ENCODE results near the gene PDILT. TPM values are rescaled to one million over a fixed set of nuclear protein-coding genes. Genes with fewer than 3 reads are reported as not detected.

The PDILT gene
- total and polyA plus RNA-seq, 2 of the 8 experiments (the other 6 are each of a cell fraction or from before 2014, with no cell fraction given), result not detected

DNA sequence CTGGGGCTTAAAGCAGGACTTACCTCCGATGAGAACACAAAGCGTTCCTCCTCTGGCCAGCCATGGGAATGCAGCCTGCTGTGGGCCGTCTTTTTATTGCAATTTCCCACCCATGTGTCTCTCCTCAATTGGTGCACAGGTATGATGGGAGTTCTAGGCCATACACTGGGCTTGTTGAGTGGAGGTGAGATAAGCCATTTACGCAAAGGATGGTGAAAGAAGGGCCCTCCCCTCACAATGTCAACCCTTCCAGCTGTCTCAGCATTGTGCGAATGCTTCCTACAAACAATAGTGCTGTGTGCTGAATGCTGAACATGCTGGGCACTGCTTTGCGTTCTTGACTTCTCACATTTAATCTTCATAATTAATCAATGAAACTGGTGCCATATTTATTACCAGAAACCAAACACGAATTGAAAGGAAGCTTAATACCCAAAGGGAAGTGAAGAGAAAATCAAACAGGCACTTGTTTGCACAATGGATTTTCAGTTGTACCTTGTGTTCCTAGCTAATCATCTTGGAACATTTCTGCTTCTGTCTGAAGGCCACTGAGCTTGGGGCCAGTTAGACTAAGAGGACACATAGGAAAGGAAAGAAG lies 77.0 kb downstream of the PDILT start, which contains the start of gene GP2:
Gene GP2 (minus strand): TSS at position 70 of the 598 bp plus-strand sequence. CDS start 1,082 bp downstream, outside the sequence.
- Histone ChIP-seq H2BK20ac (ENCODE audit: low read length) (no peak within 1 kb of the TSS), H3K14ac (ENCODE audit: insufficient read length) (no peak within 1 kb of the TSS), H2BK15ac (ENCODE audit: low read length) (no peak within 1 kb of the TSS), H4K8ac (ENCODE audit: extremely low read depth, insufficient read depth, low read length) (peak within 1 kb of the TSS; percentile 3; the same call in 1 of the 2 replicates), H2AFZ (ENCODE audit: low read length) (no peak within 1 kb of the TSS; the same call in 1 of the 2 replicates), H3K9me3 (ENCODE audit: insufficient read depth in 2 of 2, low read depth in 1 of 2, low read length in 1 of 2) (no peaks in the 10 kb centered on the region), H3K9ac (replicated peaks in 1 of 4; ENCODE audit: extremely low read depth in 1 of 4, low read depth in 3 of 4, low read length in 3 of 4) (no peak within 1 kb of the TSS), H4K91ac (replicated peaks; ENCODE audit: insufficient read length, low read length) (no peak within 1 kb of the TSS), H2AK5ac (ENCODE audit: low read depth, low read length) (no peak within 1 kb of the TSS), H4K20me1 (replicated peaks in 1 of 2; ENCODE audit: control insufficient read depth in 1 of 2, insufficient read depth in 2 of 2, low read length in 2 of 2) (no peaks in the 10 kb centered on the region), H3K79me1 (ENCODE audit: low read depth, low read length) (no peaks in the 10 kb centered on the region), H3K4me1 (replicated peaks in 1 of 4; ENCODE audit: control insufficient read depth in 3 of 4, insufficient read depth in 4 of 4, low read length in 3 of 4) (no peaks in the 10 kb centered on the region), H2BK120ac (replicated peaks; ENCODE audit: low read depth, low read length) (no peak within 1 kb of the TSS), H3K4me3 (ENCODE audit: extremely low read depth in 1 of 4, insufficient read depth in 2 of 4, low read depth in 3 of 4, low read length in 4 of 4) (no peak within 1 kb of the TSS), H4K5ac (ENCODE audit: insufficient read length, low read depth, low read length) (no peak within 1 kb of the TSS), H3K27ac (ENCODE audit: low read depth, low read length) (no peak within 1 kb of the TSS), H3K36me3 (ENCODE audit: control insufficient read depth in 2 of 4, insufficient read depth in 4 of 4, low read length in 3 of 4) (no peaks in the 10 kb centered on the region), H2BK5ac (ENCODE audit: low read depth, low read length) (no peak within 1 kb of the TSS), H3K4ac (replicated peaks; ENCODE audit: insufficient read length, low read depth, low read length) (no peak within 1 kb of the TSS), H3K27me3 (replicated peaks in 1 of 4; ENCODE audit: control insufficient read depth in 3 of 4, extremely low read depth in 1 of 4, insufficient read depth in 3 of 4, low read length in 3 of 4) (no peaks in the 10 kb centered on the region), H3K23ac (ENCODE audit: insufficient read length) (no peak within 1 kb of the TSS), H3K23me2 (ENCODE audit: low read depth, low read length) (no peaks in the 10 kb centered on the region; the same call in 1 of the 2 replicates), H2BK12ac (ENCODE audit: low read depth, low read length) (no peak within 1 kb of the TSS), H3K18ac (ENCODE audit: extremely low read depth, low read length) (no peak within 1 kb of the TSS), H3K4me2 (ENCODE audit: insufficient read depth in 1 of 2, low read depth in 2 of 2, low read length in 2 of 2) (no peak within 1 kb of the TSS), H3K56ac (replicated peaks; ENCODE audit: insufficient read length, low read depth, low read length) (no peak within 1 kb of the TSS), H3K79me2 (ENCODE audit: control insufficient read depth in 1 of 2, insufficient read depth in 2 of 2, low read length in 2 of 2) (no peaks in the 10 kb centered on the region)
- FAIRE-seq, result peak; percentile 28
- TF ChIP-seq, protein P1, sequence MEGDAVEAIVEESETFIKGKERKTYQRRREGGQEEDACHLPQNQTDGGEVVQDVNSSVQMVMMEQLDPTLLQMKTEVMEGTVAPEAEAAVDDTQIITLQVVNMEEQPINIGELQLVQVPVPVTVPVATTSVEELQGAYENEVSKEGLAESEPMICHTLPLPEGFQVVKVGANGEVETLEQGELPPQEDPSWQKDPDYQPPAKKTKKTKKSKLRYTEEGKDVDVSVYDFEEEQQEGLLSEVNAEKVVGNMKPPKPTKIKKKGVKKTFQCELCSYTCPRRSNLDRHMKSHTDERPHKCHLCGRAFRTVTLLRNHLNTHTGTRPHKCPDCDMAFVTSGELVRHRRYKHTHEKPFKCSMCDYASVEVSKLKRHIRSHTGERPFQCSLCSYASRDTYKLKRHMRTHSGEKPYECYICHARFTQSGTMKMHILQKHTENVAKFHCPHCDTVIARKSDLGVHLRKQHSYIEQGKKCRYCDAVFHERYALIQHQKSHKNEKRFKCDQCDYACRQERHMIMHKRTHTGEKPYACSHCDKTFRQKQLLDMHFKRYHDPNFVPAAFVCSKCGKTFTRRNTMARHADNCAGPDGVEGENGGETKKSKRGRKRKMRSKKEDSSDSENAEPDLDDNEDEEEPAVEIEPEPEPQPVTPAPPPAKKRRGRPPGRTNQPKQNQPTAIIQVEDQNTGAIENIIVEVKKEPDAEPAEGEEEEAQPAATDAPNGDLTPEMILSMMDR (IDR thresholded peaks at IDR 0.05; ENCODE audit: control extremely low read depth in 1 of 3, insufficient read depth in 1 of 3, low read depth in 1 of 3, low read length in 3 of 3), result peak in 2 of 3 experiments; percentile 26 to 39; a peak in 3 of 4 replicates
- peak; percentile 5 to 19; a peak in 3 of 4 replicates for TF ChIP-seq RAD21 (IDR thresholded peaks at IDR 0.05 in 1 of 2, conservative IDR thresholded peaks at IDR 0.05 in 1 of 2; ENCODE audit: low read depth in 2 of 2, low read length in 2 of 2)
- TF ChIP-seq GTF2F1 (IDR thresholded peaks at IDR 0.05; ENCODE audit: borderline replicate concordance, low read depth, low read length), result no peak
- no peak for DNase-seq (ENCODE audit: low read depth in 1 of 2, low spot score in 2 of 2)
- ChIA-PET POLR2A (ENCODE audit: partially characterized antibody) (no interaction called here), CTCF (ENCODE audit: partially characterized antibody) (interaction anchor here (1.0 to 1.5 kb wide), 6 partner anchors 14 to 57 kb away, joined by 3 to 5 read pairs (median 3); no protein-coding TSS in a partner anchor)
- 89% methylated on average over 7 of the region's 7 CpGs; no CpG with 5 or more reads in 1 of the 2 experiments for WGBS, 2 experiments (ENCODE audit: extremely low coverage in 1 of 2, insufficient coverage in 1 of 2, insufficient read length in 1 of 2, insufficient replicate concordance in 2 of 2, low coverage in 1 of 2, low lambda C conversion rate in 2 of 2, missing lambda C conversion rate in 1 of 2)

Measured in H1 (cell line).